ENCODE results near the gene KCNIP4.

DNA sequence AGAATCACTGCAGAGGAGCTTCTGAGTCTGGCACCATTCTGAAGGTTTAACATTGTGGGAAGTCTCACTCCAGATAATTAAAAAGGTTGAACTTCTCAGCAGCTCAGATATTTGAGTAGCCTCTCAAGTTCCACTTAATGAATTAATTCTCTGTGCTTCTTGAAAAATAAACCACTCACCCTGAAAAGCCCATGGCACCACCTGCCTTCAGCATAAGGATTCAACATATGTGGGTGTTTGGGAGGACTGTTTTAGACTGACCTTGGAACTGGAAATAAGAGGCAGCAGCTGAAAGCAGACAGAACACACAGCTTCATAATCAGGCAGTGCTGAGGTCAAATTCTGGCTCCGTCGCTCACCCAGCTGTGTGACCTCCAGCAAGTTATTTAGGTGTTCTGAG lies 100.6 kb downstream of the KCNIP4 start:
- TF ChIP-seq, protein P1, sequence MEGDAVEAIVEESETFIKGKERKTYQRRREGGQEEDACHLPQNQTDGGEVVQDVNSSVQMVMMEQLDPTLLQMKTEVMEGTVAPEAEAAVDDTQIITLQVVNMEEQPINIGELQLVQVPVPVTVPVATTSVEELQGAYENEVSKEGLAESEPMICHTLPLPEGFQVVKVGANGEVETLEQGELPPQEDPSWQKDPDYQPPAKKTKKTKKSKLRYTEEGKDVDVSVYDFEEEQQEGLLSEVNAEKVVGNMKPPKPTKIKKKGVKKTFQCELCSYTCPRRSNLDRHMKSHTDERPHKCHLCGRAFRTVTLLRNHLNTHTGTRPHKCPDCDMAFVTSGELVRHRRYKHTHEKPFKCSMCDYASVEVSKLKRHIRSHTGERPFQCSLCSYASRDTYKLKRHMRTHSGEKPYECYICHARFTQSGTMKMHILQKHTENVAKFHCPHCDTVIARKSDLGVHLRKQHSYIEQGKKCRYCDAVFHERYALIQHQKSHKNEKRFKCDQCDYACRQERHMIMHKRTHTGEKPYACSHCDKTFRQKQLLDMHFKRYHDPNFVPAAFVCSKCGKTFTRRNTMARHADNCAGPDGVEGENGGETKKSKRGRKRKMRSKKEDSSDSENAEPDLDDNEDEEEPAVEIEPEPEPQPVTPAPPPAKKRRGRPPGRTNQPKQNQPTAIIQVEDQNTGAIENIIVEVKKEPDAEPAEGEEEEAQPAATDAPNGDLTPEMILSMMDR (IDR thresholded peaks at IDR 0.05 in 2 of 3, conservative IDR thresholded peaks at IDR 0.05 in 1 of 3; ENCODE audit: insufficient read depth in 2 of 3, low read depth in 1 of 3, low read length in 3 of 3) = no peak
- TF ChIP-seq DPF2 (IDR thresholded peaks at IDR 0.05) = no peak
- no peak for TF ChIP-seq BHLHE40 (IDR thresholded peaks at IDR 0.05; ENCODE audit: low read length)
- TF ChIP-seq MED1 (CRISPR knock-in tag; IDR thresholded peaks at IDR 0.05; ENCODE audit: borderline replicate concordance) = no peak
- TF ChIP-seq, protein P2, sequence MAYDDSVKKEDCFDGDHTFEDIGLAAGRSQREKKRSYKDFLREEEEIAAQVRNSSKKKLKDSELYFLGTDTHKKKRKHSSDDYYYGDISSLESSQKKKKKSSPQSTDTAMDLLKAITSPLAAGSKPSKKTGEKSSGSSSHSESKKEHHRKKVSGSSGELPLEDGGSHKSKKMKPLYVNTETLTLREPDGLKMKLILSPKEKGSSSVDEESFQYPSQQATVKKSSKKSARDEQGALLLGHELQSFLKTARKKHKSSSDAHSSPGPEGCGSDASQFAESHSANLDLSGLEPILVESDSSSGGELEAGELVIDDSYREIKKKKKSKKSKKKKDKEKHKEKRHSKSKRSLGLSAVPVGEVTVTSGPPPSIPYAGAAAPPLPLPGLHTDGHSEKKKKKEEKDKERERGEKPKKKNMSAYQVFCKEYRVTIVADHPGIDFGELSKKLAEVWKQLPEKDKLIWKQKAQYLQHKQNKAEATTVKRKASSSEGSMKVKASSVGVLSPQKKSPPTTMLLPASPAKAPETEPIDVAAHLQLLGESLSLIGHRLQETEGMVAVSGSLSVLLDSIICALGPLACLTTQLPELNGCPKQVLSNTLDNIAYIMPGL (CRISPR knock-in tag; IDR thresholded peaks at IDR 0.05) = no peak
- no peak for TF ChIP-seq MTA2 (IDR thresholded peaks at IDR 0.05; ENCODE audit: low read depth)
- TF ChIP-seq ZFP30 (CRISPR knock-in tag; IDR thresholded peaks at IDR 0.05; ENCODE audit: borderline replicate concordance) = no peak
- TF ChIP-seq STAG1 (CRISPR knock-in tag; IDR thresholded peaks at IDR 0.05; ENCODE audit: borderline replicate concordance) = no peak
- TF ChIP-seq, protein P3, sequence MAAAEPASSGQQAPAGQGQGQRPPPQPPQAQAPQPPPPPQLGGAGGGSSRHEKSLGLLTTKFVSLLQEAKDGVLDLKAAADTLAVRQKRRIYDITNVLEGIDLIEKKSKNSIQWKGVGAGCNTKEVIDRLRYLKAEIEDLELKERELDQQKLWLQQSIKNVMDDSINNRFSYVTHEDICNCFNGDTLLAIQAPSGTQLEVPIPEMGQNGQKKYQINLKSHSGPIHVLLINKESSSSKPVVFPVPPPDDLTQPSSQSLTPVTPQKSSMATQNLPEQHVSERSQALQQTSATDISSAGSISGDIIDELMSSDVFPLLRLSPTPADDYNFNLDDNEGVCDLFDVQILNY (CRISPR knock-in tag; IDR thresholded peaks at IDR 0.05) = no peak
